ENCODE data around the gene CACNB1.

CACNB1 gene

DNA sequence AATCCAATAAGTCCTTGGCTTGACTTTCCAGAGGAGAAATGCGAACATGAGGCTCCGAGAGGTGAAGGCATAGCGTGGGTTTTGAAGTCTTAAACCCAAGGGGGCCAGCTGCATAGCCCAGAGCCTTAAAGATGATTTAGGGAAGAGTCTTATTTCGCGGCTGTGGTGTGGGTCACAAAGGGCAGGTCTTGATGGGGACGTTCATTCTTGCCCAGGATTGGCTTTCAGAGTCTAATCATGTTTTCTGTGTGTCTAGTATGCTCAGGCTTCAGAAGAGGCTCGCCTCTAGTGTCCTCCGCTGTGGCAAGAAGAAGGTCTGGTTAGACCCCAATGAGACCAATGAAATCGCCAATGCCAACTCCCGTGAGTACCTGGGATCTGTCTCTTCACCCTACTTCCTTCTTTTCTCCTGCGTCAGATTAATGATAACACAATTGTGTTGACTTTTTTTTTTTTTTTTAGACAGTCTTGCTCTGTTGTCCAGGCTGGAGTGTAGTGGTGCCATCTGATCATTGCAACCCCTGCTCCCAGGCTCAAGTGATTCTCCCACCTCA, 3.6 kb upstream of the CACNB1 start:
- TF ChIP-seq, protein P1, sequence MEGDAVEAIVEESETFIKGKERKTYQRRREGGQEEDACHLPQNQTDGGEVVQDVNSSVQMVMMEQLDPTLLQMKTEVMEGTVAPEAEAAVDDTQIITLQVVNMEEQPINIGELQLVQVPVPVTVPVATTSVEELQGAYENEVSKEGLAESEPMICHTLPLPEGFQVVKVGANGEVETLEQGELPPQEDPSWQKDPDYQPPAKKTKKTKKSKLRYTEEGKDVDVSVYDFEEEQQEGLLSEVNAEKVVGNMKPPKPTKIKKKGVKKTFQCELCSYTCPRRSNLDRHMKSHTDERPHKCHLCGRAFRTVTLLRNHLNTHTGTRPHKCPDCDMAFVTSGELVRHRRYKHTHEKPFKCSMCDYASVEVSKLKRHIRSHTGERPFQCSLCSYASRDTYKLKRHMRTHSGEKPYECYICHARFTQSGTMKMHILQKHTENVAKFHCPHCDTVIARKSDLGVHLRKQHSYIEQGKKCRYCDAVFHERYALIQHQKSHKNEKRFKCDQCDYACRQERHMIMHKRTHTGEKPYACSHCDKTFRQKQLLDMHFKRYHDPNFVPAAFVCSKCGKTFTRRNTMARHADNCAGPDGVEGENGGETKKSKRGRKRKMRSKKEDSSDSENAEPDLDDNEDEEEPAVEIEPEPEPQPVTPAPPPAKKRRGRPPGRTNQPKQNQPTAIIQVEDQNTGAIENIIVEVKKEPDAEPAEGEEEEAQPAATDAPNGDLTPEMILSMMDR (IDR thresholded peaks at IDR 0.05), result no peak

GRCh38 chr17:39200070-39200879, 2.8 kb upstream of the CACNB1 start, which contains the start of gene RPL19:
TSS of gene RPL19 (plus strand) at chr17:39200283. CDS start at chr17:39200345, 62 bp downstream.
- Mint-ChIP-seq H3K4me1 (peaks cover 60% of the 10 kb centered on the region), H3K9me3 (no peaks in the 10 kb centered on the region), H3K27ac (peak within 1 kb of the TSS; percentile 100), H3K36me3 (ENCODE audit: low read depth) (peaks cover 41% of the 10 kb centered on the region), H3K27me3 (ENCODE audit: low read depth, poor library complexity) (peaks cover 4% of the 10 kb centered on the region), H3K4me3 (peak within 1 kb of the TSS; percentile 98)
- peak; percentile 80 for DNase-seq
- TF ChIP-seq, protein P1 (IDR thresholded peaks at IDR 0.05), result no peak

More for the DNA sequence above, 3.6 kb upstream of the CACNB1 start:
- peaks cover 52% of the 10 kb centered on the region for H3K4me1 Mint-ChIP-seq
- H3K27me3 Mint-ChIP-seq (ENCODE audit: low read depth, poor library complexity), result peaks cover 4% of the 10 kb centered on the region
- peaks cover 41% of the 10 kb centered on the region for H3K36me3 Mint-ChIP-seq (ENCODE audit: low read depth)
- H3K27ac Mint-ChIP-seq, result peak overlapping the region; percentile 100
- no peaks in the 10 kb centered on the region for H3K9me3 Mint-ChIP-seq
- peak overlapping the region; percentile 98 for H3K4me3 Mint-ChIP-seq
- DNase-seq, result no peak

DNA sequence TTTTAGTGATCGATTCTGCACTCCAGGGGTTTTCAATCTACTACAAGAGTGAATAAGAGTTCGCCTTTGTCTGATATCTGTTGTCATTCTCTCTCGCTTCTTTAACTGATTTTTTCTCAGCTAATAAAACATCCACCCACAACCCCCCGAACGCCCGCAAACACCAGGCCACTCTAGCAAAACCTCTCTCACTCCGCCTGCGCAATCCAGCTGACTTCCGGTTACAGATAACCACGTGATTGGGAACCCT, 2.3 kb upstream of the CACNB1 start:
- H3K27me3 Mint-ChIP-seq (ENCODE audit: low read depth, poor library complexity), result peaks cover 4% of the 10 kb centered on the region
- H3K27ac Mint-ChIP-seq, result peak overlapping the region; percentile 100
- peaks cover 37% of the 10 kb centered on the region for H3K36me3 Mint-ChIP-seq (ENCODE audit: low read depth)
- TF ChIP-seq, protein P1 (IDR thresholded peaks at IDR 0.05), result no peak
- peak overlapping the region; percentile 98 for H3K4me3 Mint-ChIP-seq
- DNase-seq, result peak; percentile 79
- no peaks in the 10 kb centered on the region for H3K9me3 Mint-ChIP-seq
- H3K4me1 Mint-ChIP-seq, result peaks cover 65% of the 10 kb centered on the region

GRCh38 chr17:39198186-39198566, 707 bp upstream of the CACNB1 start:
- Mint-ChIP-seq H3K9me3 (no peaks in the 10 kb centered on the region), H3K36me3 (ENCODE audit: low read depth) (peaks cover 29% of the 10 kb centered on the region), H3K4me1 (peaks cover 80% of the 10 kb centered on the region), H3K27me3 (ENCODE audit: low read depth, poor library complexity) (peaks cover 4% of the 10 kb centered on the region), H3K27ac (no peak overlapping the region), H3K4me3 (peak overlapping the region; percentile 81)
- TF ChIP-seq, protein P1 (IDR thresholded peaks at IDR 0.05), result no peak
- DNase-seq, result no peak

DNA sequence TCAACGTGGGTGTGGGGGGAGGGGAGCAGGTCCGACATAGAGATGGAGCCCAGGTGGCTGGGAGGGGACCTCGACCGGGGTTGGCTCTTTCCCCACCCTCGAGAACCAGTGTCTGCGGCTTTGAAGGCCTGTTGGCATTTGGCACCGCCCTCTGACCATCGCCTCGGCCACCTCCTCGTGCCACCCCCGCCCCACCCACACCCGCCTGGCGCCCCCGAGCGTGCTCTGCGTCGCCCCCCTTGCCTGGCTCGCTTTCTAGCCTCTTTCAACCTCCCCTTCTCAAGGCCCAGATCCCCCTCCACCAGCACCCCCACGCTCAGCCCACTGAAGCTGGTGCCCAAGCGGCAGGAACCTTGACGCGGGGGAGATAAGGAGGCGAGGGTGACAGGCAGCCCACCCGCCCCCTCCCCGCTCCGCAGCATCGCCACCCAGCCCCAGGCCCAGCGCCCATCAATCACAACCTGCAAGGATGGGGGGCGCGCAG, 619 bp downstream of the CACNB1 start:
- peaks cover 82% of the 10 kb centered on the region for H3K4me1 Mint-ChIP-seq
- H3K27ac Mint-ChIP-seq, result no peak overlapping the region
- peaks cover 22% of the 10 kb centered on the region for H3K36me3 Mint-ChIP-seq (ENCODE audit: low read depth)
- H3K9me3 Mint-ChIP-seq, result no peaks in the 10 kb centered on the region
- H3K4me3 Mint-ChIP-seq, result peak overlapping the region; percentile 81
- TF ChIP-seq, protein P1 (IDR thresholded peaks at IDR 0.05), result no peak
- peaks cover 4% of the 10 kb centered on the region for H3K27me3 Mint-ChIP-seq (ENCODE audit: low read depth, poor library complexity)
- no peak for DNase-seq

All from nephron progenitor cell (in vitro differentiated cells).